Measurements from ENCODE around the gene IPO9.
A peak's percentile ranks its signal among the peaks of the same experiment; 100 is the strongest.

- TF ChIP-seq CTCF (IDR thresholded peaks at IDR 0.05), result no peak
- TF ChIP-seq POLR2A (IDR thresholded peaks at IDR 0.05), result peak; percentile 35
- TF ChIP-seq POLR2AphosphoS5 (IDR thresholded peaks at IDR 0.05), result peak in 2 of 3 donors; percentile 41 to 58
These were observed 59.5 kb downstream of the IPO9 start, which contains the start of gene SHISA4 for GRCh38 chr1:201888282-201889089.
